ENCODE measurements around the gene RGS3. TPM values are rescaled to one million over a fixed set of nuclear protein-coding genes. Genes with fewer than 3 reads are reported as not detected.

Gene RGS3
- total RNA-seq, 2 donors from 2014 or later: 25.7 to 96.9 TPM

DNA sequence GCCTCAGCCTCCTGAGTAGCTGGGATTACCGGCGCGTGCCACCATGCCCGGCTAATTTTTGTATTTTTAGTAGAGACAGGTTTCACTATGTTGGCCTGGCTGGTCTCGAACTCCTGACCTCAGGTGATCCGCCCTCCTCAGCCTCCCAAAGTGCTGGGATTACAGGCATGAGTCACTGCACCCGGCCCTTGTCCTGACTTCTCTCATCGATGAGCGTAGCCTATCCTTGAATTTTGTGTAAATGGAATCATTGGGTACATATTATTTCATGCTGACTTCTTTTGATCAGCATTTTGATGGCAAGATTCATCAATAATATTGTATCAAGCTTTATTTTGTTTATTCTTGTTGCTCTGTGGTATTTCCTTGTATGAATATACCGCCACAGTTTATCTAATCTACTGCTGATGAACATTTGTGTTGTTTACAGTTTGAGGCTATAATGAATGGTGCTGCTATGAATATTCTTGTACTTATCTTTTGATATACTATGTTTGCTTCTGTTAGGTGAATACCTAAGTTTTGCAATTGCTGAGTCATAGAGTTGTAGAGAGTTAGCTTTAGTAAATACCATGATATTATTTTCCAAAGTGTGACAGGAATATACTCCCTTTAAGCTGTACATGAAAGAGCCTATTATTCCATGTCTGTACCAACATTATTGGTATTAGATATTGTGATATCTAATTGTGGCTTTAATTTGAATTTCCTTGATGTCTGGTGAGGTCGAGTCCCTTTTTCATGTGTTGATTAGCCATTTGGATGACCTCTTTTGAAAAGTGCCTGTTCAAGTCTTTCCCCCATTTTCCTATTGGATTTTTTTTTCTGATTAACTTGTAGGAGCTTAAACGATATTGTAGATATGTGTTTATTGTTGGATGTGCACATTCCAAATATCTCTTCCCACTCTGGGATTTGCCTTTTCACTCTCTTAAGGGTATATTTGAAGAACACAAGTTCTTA is 107.5 kb downstream of the RGS3 start:
- no peak for ATAC-seq
- peak overlapping the region in 1 of 4 donors; percentile 31 for H3K27ac ChIP-seq
- H3K4me1 ChIP-seq: peaks cover 61% of the 10 kb centered on the region
- no peak for TF ChIP-seq POLR2A (IDR thresholded peaks at IDR 0.05)
- TF ChIP-seq, protein P1, sequence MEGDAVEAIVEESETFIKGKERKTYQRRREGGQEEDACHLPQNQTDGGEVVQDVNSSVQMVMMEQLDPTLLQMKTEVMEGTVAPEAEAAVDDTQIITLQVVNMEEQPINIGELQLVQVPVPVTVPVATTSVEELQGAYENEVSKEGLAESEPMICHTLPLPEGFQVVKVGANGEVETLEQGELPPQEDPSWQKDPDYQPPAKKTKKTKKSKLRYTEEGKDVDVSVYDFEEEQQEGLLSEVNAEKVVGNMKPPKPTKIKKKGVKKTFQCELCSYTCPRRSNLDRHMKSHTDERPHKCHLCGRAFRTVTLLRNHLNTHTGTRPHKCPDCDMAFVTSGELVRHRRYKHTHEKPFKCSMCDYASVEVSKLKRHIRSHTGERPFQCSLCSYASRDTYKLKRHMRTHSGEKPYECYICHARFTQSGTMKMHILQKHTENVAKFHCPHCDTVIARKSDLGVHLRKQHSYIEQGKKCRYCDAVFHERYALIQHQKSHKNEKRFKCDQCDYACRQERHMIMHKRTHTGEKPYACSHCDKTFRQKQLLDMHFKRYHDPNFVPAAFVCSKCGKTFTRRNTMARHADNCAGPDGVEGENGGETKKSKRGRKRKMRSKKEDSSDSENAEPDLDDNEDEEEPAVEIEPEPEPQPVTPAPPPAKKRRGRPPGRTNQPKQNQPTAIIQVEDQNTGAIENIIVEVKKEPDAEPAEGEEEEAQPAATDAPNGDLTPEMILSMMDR (IDR thresholded peaks at IDR 0.05): no peak
- peak in 2 of 4 donors; percentile 1 to 11 for DNase-seq
- H3K27me3 ChIP-seq: no peaks in the 10 kb centered on the region
- H3K4me3 ChIP-seq: no peak overlapping the region
- H3K36me3 ChIP-seq (replicated peaks in 1 of 2; ENCODE audit: insufficient read depth in 1 of 2, low read depth in 2 of 2): no peaks in the 10 kb centered on the region
- intact Hi-C loops (cut with DNase I): no loop called here
- no peaks in the 10 kb centered on the region for H3K9me3 ChIP-seq
- WGBS, 2 donors: 85 to 90% methylated on average over 12 of the region's 12 CpGs

DNA sequence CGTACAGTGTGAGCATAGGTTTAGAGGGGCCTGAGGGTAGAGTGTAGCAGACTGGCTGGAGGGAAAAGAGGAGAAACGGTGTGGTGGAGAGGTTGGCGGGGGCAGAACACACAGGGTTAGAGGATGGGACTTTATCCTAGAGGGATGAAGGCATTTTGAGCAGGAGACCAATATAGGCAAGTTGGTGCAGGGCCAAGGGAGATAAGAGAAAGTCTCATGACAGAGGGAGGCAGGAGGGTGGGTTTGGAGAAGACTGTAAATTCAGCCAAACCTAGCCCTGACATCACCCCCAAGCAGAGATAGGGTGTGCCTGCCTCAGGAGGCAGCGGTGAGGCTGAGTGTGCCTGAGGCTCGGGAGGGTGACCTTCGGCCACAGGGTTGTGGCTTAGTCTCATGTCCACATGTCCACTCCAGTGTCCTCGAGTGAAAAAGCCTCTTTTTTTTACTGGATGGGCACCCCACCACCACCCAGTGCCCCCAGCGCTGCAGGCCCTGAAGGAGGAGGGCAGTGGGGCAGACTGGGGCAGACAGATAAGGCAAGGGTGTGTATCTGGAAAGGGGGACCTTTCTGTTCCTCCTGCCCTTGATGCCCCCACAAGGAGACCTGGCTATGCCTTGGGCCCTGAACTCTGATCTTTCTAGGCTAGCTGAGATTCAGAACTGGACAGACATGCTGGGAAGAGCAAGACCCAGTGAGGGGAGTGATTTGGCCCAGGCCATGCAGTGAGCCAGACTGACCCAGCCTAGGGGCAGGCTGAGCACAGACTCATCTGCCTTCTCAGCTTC is 108.7 kb downstream of the RGS3 start:
- DNase-seq (peak in 3 of 4 donors; percentile 4 to 8 (median 7)), ATAC-seq (no peak)
- peaks cover 50% of the 10 kb centered on the region for H3K4me1 ChIP-seq
- H3K9me3 ChIP-seq: no peaks in the 10 kb centered on the region
- WGBS, 2 donors: 77 to 79% methylated on average over 8 of the region's 8 CpGs
- H3K36me3 ChIP-seq (replicated peaks in 1 of 2; ENCODE audit: insufficient read depth in 1 of 2, low read depth in 2 of 2): no peaks in the 10 kb centered on the region
- peak overlapping the region in 1 of 4 donors; percentile 24 for H3K27ac ChIP-seq
- H3K27me3 ChIP-seq: no peaks in the 10 kb centered on the region
- intact Hi-C loops (cut with DNase I): no loop called here
- TF ChIP-seq, protein P1 (IDR thresholded peaks at IDR 0.05): no peak
- no peak for TF ChIP-seq POLR2A (IDR thresholded peaks at IDR 0.05)
- H3K4me3 ChIP-seq: no peak overlapping the region

- Histone ChIP-seq H3K9me3 (no peaks in the 10 kb centered on the region), H3K36me3 (replicated peaks in 1 of 2; ENCODE audit: insufficient read depth in 1 of 2, low read depth in 2 of 2) (no peaks in the 10 kb centered on the region), H3K27ac (no peak overlapping the region), H3K4me3 (no peak overlapping the region), H3K27me3 (no peaks in the 10 kb centered on the region), H3K4me1 (peaks cover 52% of the 10 kb centered on the region)
- ATAC-seq: no peak
- TF ChIP-seq, protein P1 (IDR thresholded peaks at IDR 0.05): no peak
- TF ChIP-seq POLR2A (IDR thresholded peaks at IDR 0.05): no peak
- 82 to 97% methylated on average over 11 of the region's 11 CpGs for WGBS, 2 donors
- intact Hi-C loops (cut with DNase I): no loop called here
- DNase-seq: peak in 2 of 4 donors; percentile 3 to 10
These were observed 109.8 kb downstream of the RGS3 start for GRCh38 chr9:113573046-113573958.

GRCh38 chr9:113573959-113574352 is 110.4 kb downstream of the RGS3 start:
- DNase-seq (no peak), ATAC-seq (no peak)
- intact Hi-C loops (cut with DNase I): no loop called here
- Histone ChIP-seq H3K9me3 (no peaks in the 10 kb centered on the region), H3K4me3 (no peak overlapping the region), H3K4me1 (peaks cover 55% of the 10 kb centered on the region), H3K36me3 (replicated peaks in 1 of 2; ENCODE audit: insufficient read depth in 1 of 2, low read depth in 2 of 2) (no peaks in the 10 kb centered on the region), H3K27ac (peak overlapping the region in 1 of 4 donors; percentile 44), H3K27me3 (no peaks in the 10 kb centered on the region)
- TF ChIP-seq, protein P1 (IDR thresholded peaks at IDR 0.05): no peak
- no peak for TF ChIP-seq POLR2A (IDR thresholded peaks at IDR 0.05)
- 59 to 66% methylated on average over 2 of the region's 2 CpGs for WGBS, 2 donors
